Adrenal gland (tissue), 5 donors: ENCODE measurements around the gene TLR5.

Experiments used
- POLR2A ChIP-seq, 2 donors: fragments of 450-650 bp; IDR thresholded peaks; one replicate each; pipeline ENCODE4 v1.6.1; 2017; ENCODE audit warnings: antibody characterized with exemption in 2 of 2, mild to moderate bottlenecking in 2 of 2, moderate library complexity in 1 of 2
- TF ChIP-seq, protein P1 (sequence below), 6 experiments: fragments of 450-650 bp in 4 of 6; fragments of 200-600 bp in 2 of 6; sonication (generic) in 1 of 6; IDR thresholded peaks; 1 replicate in 5 of 6; 2 replicates in 1 of 6; pipeline versions ENCODE4 v1.5.1 to v1.8.0; 2016 to 2021; ENCODE audit warnings: antibody characterized with exemption in 6 of 6, mild to moderate bottlenecking in 2 of 6, moderate library complexity in 1 of 6
- donor health status: DM: no; HTN: no; CAD: no.

DNA sequence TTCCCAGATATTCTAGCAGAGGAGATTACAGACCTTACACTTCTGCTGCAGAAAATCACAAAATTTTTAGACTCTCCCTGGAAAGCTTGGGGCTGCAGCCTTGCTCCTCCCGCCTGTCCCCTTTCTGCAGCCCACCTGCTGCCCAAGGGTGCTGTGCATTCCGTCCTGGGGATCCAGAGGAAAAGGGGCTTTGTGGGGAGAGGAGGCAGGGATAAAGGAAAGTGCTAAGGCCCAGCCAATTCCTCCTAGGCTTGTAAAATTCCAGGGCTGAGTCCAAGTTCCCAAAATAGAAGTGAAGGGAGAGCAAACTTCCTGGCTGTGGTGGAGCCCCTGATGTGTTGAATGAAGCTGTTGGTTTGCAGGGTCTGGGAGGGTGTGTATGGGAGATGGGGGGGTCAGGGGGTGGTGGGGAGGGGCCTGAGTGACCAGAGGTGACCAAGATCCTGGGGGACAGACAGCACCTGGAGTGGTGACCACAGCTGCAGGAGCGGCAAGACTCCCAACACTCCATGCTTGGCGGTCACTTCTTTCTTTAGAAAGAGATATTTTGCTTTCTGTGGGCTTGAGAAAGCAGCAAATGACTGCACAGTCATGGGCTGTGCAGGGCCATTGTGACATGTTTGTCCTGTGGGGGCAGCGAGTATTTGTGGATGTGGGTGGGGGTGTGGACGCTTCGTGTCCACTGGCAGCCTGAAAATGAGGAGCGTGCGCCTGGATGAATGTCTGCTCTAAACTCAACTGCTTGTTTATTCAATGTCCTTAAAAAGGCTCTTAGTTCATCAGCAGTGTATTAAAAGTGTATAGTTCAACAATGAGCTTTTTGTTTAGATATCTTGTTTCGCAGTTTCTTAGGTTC, 68.4 kb downstream of the TLR5 start:
- TF ChIP-seq, protein P1, sequence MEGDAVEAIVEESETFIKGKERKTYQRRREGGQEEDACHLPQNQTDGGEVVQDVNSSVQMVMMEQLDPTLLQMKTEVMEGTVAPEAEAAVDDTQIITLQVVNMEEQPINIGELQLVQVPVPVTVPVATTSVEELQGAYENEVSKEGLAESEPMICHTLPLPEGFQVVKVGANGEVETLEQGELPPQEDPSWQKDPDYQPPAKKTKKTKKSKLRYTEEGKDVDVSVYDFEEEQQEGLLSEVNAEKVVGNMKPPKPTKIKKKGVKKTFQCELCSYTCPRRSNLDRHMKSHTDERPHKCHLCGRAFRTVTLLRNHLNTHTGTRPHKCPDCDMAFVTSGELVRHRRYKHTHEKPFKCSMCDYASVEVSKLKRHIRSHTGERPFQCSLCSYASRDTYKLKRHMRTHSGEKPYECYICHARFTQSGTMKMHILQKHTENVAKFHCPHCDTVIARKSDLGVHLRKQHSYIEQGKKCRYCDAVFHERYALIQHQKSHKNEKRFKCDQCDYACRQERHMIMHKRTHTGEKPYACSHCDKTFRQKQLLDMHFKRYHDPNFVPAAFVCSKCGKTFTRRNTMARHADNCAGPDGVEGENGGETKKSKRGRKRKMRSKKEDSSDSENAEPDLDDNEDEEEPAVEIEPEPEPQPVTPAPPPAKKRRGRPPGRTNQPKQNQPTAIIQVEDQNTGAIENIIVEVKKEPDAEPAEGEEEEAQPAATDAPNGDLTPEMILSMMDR (IDR thresholded peaks at IDR 0.05) = no peak
- no peak for TF ChIP-seq POLR2A (IDR thresholded peaks at IDR 0.05)
